ENCODE results near the gene LDLRAD3.

- TF ChIP-seq CTCF (IDR thresholded peaks at IDR 0.05), result no peak
- TF ChIP-seq POLR2A (IDR thresholded peaks at IDR 0.05), result no peak
Observed at GRCh38 chr11:36033936-36034335, 90.1 kb downstream of the LDLRAD3 start.

Data from uterus (tissue), 2 donors.